Psoas muscle (tissue), 8 donors: ENCODE measurements around the gene ZNF850. TPM values are rescaled to one million over a fixed set of nuclear protein-coding genes. Genes with fewer than 3 reads are reported as not detected.
"Not testable (repeated sequence)": the region's sequence is repeated elsewhere in the genome, so short reads cannot be mapped to it uniquely, and the experiment has no call there.

Experiments used
- ATAC-seq, 4 donors: fragments of 200-7000 bp; cut with Tn5 transposase; one replicate each; pipeline ENCODE4 v1.9.1; 2020; ENCODE audit warnings: moderate library complexity in 3 of 4, mild to moderate bottlenecking in 2 of 4
- DNase-seq, 2 donors: peaks; one replicate each; pipeline ENCODE4 v3.0.0-alpha.2; 2020
- H3K27ac ChIP-seq: fragments of 200-600 bp; one replicate; pipeline ENCODE4 v1.8.0; 2022
- H3K27me3 ChIP-seq, 3 donors: fragments of 200-600 bp in 1 of 3; one replicate each; pipeline versions ENCODE4 v1.6.1 to v1.8.0; 2013 to 2022; ENCODE audit warnings: low read length in 2 of 3, mild to moderate bottlenecking in 2 of 3, moderate library complexity in 1 of 3; ENCODE audit not compliant: insufficient read depth in 3 of 3
- H3K36me3 ChIP-seq, 2 donors: fragments of 200-600 bp in 1 of 2; one replicate each; pipeline versions ENCODE4 v1.6.1 to v1.8.0; 2013 to 2022; ENCODE audit warnings: low read depth in 1 of 2, mild to moderate bottlenecking in 1 of 2, moderate library complexity in 1 of 2; ENCODE audit not compliant: insufficient read depth in 1 of 2
- H3K4me1 ChIP-seq: fragments of 200-600 bp; one replicate; pipeline ENCODE4 v1.8.0; 2022
- H3K4me3 ChIP-seq: fragments of 200-600 bp; one replicate; pipeline ENCODE4 v1.8.0; 2022; ENCODE audit warnings: mild to moderate bottlenecking
- H3K9me3 ChIP-seq: fragments of 200-600 bp; one replicate; pipeline ENCODE4 v1.8.0; 2022
- WGBS, 3 donors: extraction: QIAGEN DNeasy Blood & Tissue Kit; methylation state at CpG; one replicate each; pipeline versions ENCODE4 v1.1.6 to v1.1.7; 2013; 5-methylcytosine and 5-hydroxymethylcytosine counted together
- intact Hi-C, 2 donors: fragments of 100-400 bp; cut with DNase I; formaldehyde crosslinking; loops; one replicate each; pipeline versions ENCODE4 v1.11.0 to v1.14.2; 2022
- polyA plus RNA-seq, 3 donors: library from polyadenylated mRNA; stranded (reverse); fragments of 200-250 nt; gene quantifications; one replicate each; pipeline ENCODE4 v1.2.3, GENCODE V29; 2013
- total RNA-seq, 4 donors: library from RNA; stranded (reverse); fragmentation: NEBNext Ultra II Directional in 2 of 4; extraction: Animal tissue kit (Norgen Biotek cat#: 25700) in 2 of 4; gene quantifications; one replicate each; pipeline versions ENCODE4 v1.2.1 to v1.2.4, GENCODE V29; 2021 to 2023
- TF ChIP-seq, protein P1 (sequence below): fragments of 200-600 bp; IDR thresholded peaks from one replicate; pipeline ENCODE4 v1.8.0; 2022; ENCODE audit warnings: antibody characterized with exemption
- donor health status: healthy with polysubstance abuse.
- donor health status: DM: no; HTN: no; CAD: no; lungs with moderate emphysema.
- donor health status: Bipolar disorder and iron deficiency.
- donor health status: healthy.
- donor health status: DM: yes; HTN: yes; CAD: no.
- donor health status: DM: no; HTN: no; CAD: no.
- donor health status: DM: no; HTN: no; CAD: no.
- donor health status: DM: yes; HTN: yes; CAD: no.

The ZNF850 gene
- total and polyA plus RNA-seq, 7 donors: 0.10 to 1.1 (median 0.29) TPM

DNA sequence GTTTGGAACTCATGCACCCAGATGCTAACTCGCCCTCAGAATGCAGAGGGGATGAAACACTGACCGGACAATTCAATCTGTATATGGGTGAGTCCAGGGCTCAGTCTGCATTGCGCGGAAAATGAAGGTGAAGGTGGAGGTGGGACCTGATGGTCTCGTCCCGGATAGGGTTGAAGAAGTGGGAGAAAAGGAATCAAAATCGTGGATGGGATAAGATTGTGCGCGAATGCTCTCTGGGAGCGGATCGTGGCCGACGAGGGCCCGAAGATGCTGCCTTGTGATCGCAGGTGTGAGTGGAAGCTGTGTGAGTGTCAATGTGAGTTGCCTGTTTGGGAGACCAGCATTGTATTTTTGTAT is 594 bp upstream of the ZNF850 start:
- no peak for ATAC-seq
- peaks cover 28% of the 10 kb centered on the region for H3K9me3 ChIP-seq

DNA sequence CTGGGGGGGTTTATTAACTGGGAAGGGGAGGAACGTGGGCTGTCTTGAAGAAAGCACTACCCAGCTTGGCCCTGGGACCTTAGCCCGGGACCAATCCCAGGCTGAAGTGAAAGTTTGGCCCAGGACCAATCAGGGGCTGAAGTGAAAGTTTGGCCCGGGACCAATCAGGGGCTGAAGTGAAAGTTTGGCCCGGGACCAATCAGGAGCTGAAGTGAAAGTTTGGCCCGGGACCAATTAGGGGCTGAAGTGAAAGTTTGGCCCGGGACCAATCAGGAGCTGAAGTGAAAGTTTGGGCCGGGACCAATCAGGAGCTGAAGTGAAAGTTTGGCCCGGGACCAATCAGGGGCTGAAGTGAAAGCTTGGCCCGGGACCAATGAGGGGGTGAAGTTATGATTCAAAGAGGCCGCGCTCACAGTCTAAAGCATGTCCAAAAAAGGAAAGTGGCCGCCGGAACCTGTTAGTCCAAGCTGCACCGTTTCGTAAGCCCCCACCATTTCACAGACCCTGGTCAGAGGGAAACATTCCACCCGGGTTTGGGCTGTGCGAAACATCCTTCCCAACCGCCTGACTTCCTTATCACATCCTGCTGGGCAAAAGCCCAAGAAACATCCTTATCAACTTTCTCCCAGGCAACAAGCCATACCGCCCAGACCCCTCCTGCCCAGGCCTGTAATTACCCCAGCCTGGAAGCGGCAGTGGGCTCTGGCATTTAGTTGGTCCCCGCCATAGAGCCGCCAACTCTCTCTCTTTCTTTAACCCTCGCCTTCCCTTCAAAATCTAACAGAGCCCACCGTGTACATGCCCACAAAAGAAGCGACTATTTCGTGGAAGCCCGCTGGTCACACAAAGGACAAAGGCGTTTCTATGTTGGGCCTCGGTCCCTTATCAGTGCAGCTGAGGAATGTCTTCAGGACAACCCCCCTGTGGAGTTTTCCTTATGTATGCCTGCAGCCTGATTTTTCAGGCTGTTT is 1.1 kb downstream of the ZNF850 start:
- DNase-seq (peak; percentile 54 to 57), ATAC-seq (no peak)
- Histone ChIP-seq H3K4me1 (peaks cover 14% of the 10 kb centered on the region), H3K27me3 (no peaks in the 10 kb centered on the region), H3K27ac (peak overlapping the region; percentile 94), H3K4me3 (peak overlapping the region; percentile 99), H3K9me3 (peaks cover 43% of the 10 kb centered on the region), H3K36me3 (no peaks in the 10 kb centered on the region)
- intact Hi-C loops: loop anchor here in 1 of 2 donors (5.0 kb wide), 1 partner anchor 601 kb away; the partner anchor contains the start of gene ZNF527
- TF ChIP-seq, protein P1, sequence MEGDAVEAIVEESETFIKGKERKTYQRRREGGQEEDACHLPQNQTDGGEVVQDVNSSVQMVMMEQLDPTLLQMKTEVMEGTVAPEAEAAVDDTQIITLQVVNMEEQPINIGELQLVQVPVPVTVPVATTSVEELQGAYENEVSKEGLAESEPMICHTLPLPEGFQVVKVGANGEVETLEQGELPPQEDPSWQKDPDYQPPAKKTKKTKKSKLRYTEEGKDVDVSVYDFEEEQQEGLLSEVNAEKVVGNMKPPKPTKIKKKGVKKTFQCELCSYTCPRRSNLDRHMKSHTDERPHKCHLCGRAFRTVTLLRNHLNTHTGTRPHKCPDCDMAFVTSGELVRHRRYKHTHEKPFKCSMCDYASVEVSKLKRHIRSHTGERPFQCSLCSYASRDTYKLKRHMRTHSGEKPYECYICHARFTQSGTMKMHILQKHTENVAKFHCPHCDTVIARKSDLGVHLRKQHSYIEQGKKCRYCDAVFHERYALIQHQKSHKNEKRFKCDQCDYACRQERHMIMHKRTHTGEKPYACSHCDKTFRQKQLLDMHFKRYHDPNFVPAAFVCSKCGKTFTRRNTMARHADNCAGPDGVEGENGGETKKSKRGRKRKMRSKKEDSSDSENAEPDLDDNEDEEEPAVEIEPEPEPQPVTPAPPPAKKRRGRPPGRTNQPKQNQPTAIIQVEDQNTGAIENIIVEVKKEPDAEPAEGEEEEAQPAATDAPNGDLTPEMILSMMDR: no peak
- 2% methylated on average over 29 of the region's 29 CpGs for WGBS, 3 donors

More for the DNA sequence above, 594 bp upstream of the ZNF850 start:
- Histone ChIP-seq H3K4me3 (peak overlapping the region; percentile 99), H3K36me3 (no peaks in the 10 kb centered on the region), H3K27ac (peak overlapping the region; percentile 94), H3K4me1 (peaks cover 14% of the 10 kb centered on the region), H3K27me3 (no peaks in the 10 kb centered on the region)
- 3 to 4% (median 4%) methylated on average over 15 of the region's 15 CpGs for WGBS, 3 donors
- intact Hi-C loops: loop anchor here in 1 of 2 donors (5.0 kb wide), 1 partner anchor 599 kb away; the partner anchor contains the start of gene ZNF527
- TF ChIP-seq, protein P1: no peak
- no peak for DNase-seq

DNA sequence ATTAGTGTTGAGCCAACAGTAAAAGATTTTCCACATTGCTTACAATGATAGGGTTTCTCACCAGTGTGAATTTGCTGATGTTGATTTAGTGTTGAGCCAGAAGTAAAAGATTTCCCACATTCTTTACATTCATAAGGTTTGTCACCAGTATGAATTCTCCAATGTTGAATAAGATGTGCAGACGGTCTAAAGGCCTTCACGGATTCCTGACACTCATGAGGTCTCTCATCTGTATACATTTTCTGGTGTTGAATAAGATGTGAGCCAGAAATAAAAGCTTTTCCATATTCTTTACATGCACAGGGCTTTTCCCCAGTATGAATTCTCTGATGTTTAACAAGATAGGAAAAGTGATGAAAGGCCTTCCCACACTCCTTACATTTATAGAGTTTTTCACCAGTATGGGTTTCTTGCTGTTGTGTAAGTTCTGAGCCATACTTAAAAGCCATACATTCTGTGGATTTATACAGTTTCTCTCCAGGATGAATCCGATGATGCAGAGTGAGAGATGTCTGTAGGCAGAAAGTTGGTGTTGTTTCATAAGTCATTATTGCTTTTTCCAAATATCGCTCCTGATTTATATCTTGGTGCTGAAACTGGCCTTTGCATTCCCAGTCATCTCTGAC is 22.4 kb downstream of the ZNF850 start:
- Histone ChIP-seq H3K27me3 (no peaks in the 10 kb centered on the region), H3K9me3 (peaks cover 98% of the 10 kb centered on the region), H3K4me1 (no peaks in the 10 kb centered on the region), H3K36me3 (peaks cover 5 to 26% of the 10 kb centered on the region in 2 donors), H3K4me3 (no peak overlapping the region), H3K27ac (no peak overlapping the region)
- no peak for ATAC-seq
- TF ChIP-seq, protein P1: no peak
- WGBS, 3 donors: 97 to 98% (median 98%) methylated on average over 4 of the region's 4 CpGs
- DNase-seq: no peak
- intact Hi-C loops: no loop called here

DNA sequence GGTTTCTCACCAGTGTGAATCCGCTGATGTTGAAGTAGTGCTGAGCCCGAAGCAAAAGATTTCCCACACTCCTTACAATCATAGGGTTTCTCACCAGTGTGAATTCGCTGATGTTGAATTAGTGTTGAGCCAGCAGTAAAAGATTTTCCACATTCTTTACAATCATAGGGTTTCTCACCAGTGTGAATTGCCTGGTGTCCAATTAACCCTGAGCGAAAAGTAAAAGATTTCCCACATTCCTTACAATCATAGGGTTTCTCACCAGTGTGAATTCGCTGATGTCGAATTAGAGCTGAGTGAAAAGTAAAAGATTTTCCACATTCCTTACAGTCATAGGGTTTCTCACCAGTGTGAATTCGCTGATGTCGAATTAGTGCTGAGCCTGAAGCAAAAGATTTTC is 23.0 kb downstream of the ZNF850 start:
- peaks cover 5 to 26% of the 10 kb centered on the region in 2 donors for H3K36me3 ChIP-seq
- WGBS, 3 donors: 98 to 99% (median 98%) methylated on average over 8 of the region's 8 CpGs
- H3K4me3 ChIP-seq: not testable (repeated sequence)

More for the DNA sequence above, 23.0 kb downstream of the ZNF850 start:
- H3K4me1 ChIP-seq, ATAC-seq, H3K27me3 ChIP-seq, DNase-seq, H3K27ac ChIP-seq, intact Hi-C loops: not testable (repeated sequence)
- peaks cover 98% of the 10 kb centered on the region for H3K9me3 ChIP-seq
